Measurements from ENCODE around the gene KCNK1. TPM values are rescaled to one million over a fixed set of nuclear protein-coding genes. Genes with fewer than 3 reads are reported as not detected.

Gene KCNK1
- polyA plus RNA-seq, 1 donor from 2014 or later, result 1.8 TPM

DNA sequence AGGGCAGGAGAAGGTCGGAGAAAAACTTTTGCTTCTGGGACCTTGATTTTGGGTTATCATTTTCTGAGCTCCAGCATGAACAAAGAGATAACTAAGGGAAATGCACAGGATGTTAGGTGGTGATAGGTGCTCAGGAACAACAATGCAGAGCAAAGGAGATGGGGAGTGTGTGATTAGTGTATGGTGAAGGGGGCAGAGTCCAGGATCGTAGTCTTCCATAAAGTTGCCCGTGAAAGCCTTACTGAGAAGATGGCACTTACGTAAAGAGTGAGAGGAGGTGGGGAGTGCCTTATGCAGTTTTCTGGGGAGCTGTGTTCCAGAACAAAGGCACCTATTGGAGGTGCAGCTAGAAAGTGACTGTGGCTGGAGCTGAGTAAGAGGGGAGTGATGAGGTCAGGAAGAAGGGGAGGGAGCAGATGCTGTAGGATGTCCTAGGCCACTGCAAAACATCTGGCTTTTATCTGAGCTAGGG lies 11.6 kb downstream of the KCNK1 start:
- Histone ChIP-seq H3K9me3 (ENCODE audit: low read length) (no peaks in the 10 kb centered on the region), H3K4me2 (ENCODE audit: low read length) (no peak overlapping the region), H3K27ac (ENCODE audit: low read length) (no peak overlapping the region), H3K36me3 (ENCODE audit: insufficient read depth, low read length) (no peaks in the 10 kb centered on the region), H3K4me3 (ENCODE audit: low read length) (no peak overlapping the region), H4K20me1 (ENCODE audit: insufficient read depth) (no peaks in the 10 kb centered on the region), H3K27me3 (ENCODE audit: insufficient read depth, low read depth, low read length) (no peaks in the 10 kb centered on the region), H2AFZ (ENCODE audit: low read depth, low read length) (no peak overlapping the region), H3F3A (ENCODE audit: insufficient read depth, low read length, poor library complexity, severe bottlenecking) (no peaks in the 10 kb centered on the region), H3K9me2 (ENCODE audit: insufficient read depth, low read length) (no peaks in the 10 kb centered on the region), H3K79me2 (replicated peaks; ENCODE audit: insufficient read depth, low read length) (no peaks in the 10 kb centered on the region), H3K9ac (ENCODE audit: low read length) (no peak overlapping the region)
- TF ChIP-seq SMC3 (conservative IDR thresholded peaks at IDR 0.05; ENCODE audit: poor library complexity) (no peak), TAF1 (IDR thresholded peaks at IDR 0.05; ENCODE audit: low read depth) (no peak), CTCF (IDR thresholded peaks at IDR 0.05; ENCODE audit: poor library complexity, severe bottlenecking) (no peak), EP300 (conservative IDR thresholded peaks at IDR 0.05; ENCODE audit: poor library complexity, severe bottlenecking) (no peak), RAD21 (conservative IDR thresholded peaks at IDR 0.05) (no peak)

DNA sequence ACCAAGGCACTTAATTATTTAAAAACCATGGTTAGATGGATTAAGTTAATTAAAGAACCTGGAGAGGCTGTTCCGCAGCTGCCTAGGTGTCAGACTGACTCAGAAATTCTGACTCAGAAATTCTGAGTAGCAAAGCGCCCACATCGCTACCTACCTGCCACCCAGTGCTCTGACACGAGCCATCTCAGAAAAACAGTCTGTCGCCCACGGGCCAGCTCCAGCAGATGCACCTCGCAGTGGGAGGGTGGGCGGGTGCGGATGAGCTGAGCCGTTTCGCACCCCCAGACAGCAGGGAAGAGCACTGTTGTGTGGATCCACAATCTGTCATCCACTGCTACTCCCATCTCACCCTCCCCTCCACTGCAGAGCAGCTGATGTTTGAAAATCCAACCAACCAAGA lies 13.5 kb downstream of the KCNK1 start:
- H3K4me3 ChIP-seq (ENCODE audit: low read length), result no peak overlapping the region
- H3K4me2 ChIP-seq (ENCODE audit: low read length), result no peak overlapping the region
- no peaks in the 10 kb centered on the region for H3K79me2 ChIP-seq (replicated peaks; ENCODE audit: insufficient read depth, low read length)
- no peak overlapping the region for H3K9ac ChIP-seq (ENCODE audit: low read length)
- H3K27me3 ChIP-seq (ENCODE audit: insufficient read depth, low read depth, low read length), result no peaks in the 10 kb centered on the region
- TF ChIP-seq POLR2AphosphoS5 (IDR thresholded peaks at IDR 0.05) (no peak), SMC3 (conservative IDR thresholded peaks at IDR 0.05; ENCODE audit: poor library complexity) (no peak), CTCF (IDR thresholded peaks at IDR 0.05; ENCODE audit: poor library complexity, severe bottlenecking) (no peak), TAF1 (IDR thresholded peaks at IDR 0.05; ENCODE audit: low read depth) (no peak), EZH2 (IDR thresholded peaks at IDR 0.05; ENCODE audit: borderline replicate concordance, insufficient read depth, low read length, poor library complexity, severe bottlenecking) (no peak), EP300 (conservative IDR thresholded peaks at IDR 0.05; ENCODE audit: poor library complexity, severe bottlenecking) (no peak), RAD21 (conservative IDR thresholded peaks at IDR 0.05) (no peak), MXI1 (conservative IDR thresholded peaks at IDR 0.05; ENCODE audit: poor library complexity, severe bottlenecking) (no peak)
- TF ChIP-seq, protein P1, sequence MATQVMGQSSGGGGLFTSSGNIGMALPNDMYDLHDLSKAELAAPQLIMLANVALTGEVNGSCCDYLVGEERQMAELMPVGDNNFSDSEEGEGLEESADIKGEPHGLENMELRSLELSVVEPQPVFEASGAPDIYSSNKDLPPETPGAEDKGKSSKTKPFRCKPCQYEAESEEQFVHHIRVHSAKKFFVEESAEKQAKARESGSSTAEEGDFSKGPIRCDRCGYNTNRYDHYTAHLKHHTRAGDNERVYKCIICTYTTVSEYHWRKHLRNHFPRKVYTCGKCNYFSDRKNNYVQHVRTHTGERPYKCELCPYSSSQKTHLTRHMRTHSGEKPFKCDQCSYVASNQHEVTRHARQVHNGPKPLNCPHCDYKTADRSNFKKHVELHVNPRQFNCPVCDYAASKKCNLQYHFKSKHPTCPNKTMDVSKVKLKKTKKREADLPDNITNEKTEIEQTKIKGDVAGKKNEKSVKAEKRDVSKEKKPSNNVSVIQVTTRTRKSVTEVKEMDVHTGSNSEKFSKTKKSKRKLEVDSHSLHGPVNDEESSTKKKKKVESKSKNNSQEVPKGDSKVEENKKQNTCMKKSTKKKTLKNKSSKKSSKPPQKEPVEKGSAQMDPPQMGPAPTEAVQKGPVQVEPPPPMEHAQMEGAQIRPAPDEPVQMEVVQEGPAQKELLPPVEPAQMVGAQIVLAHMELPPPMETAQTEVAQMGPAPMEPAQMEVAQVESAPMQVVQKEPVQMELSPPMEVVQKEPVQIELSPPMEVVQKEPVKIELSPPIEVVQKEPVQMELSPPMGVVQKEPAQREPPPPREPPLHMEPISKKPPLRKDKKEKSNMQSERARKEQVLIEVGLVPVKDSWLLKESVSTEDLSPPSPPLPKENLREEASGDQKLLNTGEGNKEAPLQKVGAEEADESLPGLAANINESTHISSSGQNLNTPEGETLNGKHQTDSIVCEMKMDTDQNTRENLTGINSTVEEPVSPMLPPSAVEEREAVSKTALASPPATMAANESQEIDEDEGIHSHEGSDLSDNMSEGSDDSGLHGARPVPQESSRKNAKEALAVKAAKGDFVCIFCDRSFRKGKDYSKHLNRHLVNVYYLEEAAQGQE (IDR thresholded peaks at IDR 0.05; ENCODE audit: borderline replicate concordance), result no peak
- H3F3A ChIP-seq (ENCODE audit: insufficient read depth, low read length, poor library complexity, severe bottlenecking), result no peaks in the 10 kb centered on the region
- H4K20me1 ChIP-seq (ENCODE audit: insufficient read depth), result no peaks in the 10 kb centered on the region
- no peaks in the 10 kb centered on the region for H3K9me2 ChIP-seq (ENCODE audit: insufficient read depth, low read length)
- H3K9me3 ChIP-seq (ENCODE audit: low read length), result no peaks in the 10 kb centered on the region
- H2AFZ ChIP-seq (ENCODE audit: low read depth, low read length), result no peak overlapping the region
- no peaks in the 10 kb centered on the region for H3K36me3 ChIP-seq (ENCODE audit: insufficient read depth, low read length)
- H3K27ac ChIP-seq (ENCODE audit: low read length), result no peak overlapping the region
